GM12801 (cell line): ENCODE results near the gene MTMR4.

Experiments used
- CTCF ChIP-seq: IDR thresholded peaks from one replicate; pipeline ENCODE4 v1.5.1; 2011; ENCODE audit warnings: control low read depth; ENCODE audit not compliant: insufficient read length; ENCODE audit errors: extremely low read depth

Gene MTMR4

GRCh38 chr17:58503866-58504265 lies 10.6 kb downstream of the MTMR4 start:
- TF ChIP-seq CTCF: no peak

- no peak for TF ChIP-seq CTCF
These were observed 13.0 kb downstream of the MTMR4 start for GRCh38 chr17:58501451-58501850.

- no peak for TF ChIP-seq CTCF
These were observed 16.1 kb downstream of the MTMR4 start for GRCh38 chr17:58498177-58498828.

GRCh38 chr17:58493506-58493905 lies 20.9 kb downstream of the MTMR4 start:
- TF ChIP-seq CTCF: no peak

GRCh38 chr17:58492238-58493121 lies 22.0 kb downstream of the MTMR4 start:
- no peak for TF ChIP-seq CTCF

- TF ChIP-seq CTCF: no peak
These were observed 22.9 kb downstream of the MTMR4 start for GRCh38 chr17:58491510-58492045.

- TF ChIP-seq CTCF: no peak
These were observed 26.0 kb downstream of the MTMR4 start for GRCh38 chr17:58488428-58488890.
